ENCODE results near the gene MARCHF10.

- TF ChIP-seq CTCF (conservative IDR thresholded peaks at IDR 0.05) (no peak), ZFX (IDR thresholded peaks at IDR 0.05) (no peak)
Observed at GRCh38 chr17:62800585-62800984, 7.5 kb downstream of the MARCHF10 start.
